ENCODE results near the gene RAET1E.
"Not testable (repeated sequence)": the region's sequence is repeated elsewhere in the genome, so short reads cannot be mapped to it uniquely, and the experiment has no call there.

Gene RAET1E

DNA sequence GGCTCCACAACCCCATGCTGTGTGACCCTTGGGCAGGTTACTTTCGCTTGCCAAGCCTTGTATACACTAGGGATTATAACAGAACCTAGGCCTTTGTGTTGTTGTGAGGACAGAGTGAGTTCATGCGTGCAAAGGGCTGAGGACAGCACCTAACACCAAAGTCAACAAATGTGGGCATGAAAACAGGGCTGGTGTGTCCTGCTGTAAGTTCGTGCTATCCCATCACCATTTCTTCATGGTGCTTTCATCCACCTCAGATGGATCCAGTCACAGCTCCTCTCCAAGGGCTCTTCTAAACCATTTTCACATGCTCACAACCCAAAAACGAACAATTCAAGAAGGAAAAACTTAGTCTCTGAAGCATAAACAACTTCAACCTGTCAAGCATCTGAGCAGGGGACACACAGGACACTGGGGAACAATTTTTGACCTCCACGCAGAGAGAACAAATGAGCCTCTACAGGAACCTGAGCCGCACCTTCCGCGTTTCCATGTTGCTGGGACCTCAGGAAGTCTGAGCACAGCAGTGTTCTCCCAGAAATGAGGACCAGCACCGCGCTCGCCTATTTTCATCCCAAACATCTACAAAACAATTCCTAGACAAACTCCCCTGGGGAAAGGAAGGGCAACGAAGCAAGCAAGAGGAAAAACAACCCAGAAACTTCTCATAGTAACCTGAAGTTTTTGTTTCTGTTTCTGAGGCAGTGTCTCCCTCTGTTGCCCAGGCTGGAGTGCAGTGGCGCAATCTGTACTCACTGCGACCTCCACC lies 36.9 kb downstream of the RAET1E start:
- no peak for DNase-seq

DNA sequence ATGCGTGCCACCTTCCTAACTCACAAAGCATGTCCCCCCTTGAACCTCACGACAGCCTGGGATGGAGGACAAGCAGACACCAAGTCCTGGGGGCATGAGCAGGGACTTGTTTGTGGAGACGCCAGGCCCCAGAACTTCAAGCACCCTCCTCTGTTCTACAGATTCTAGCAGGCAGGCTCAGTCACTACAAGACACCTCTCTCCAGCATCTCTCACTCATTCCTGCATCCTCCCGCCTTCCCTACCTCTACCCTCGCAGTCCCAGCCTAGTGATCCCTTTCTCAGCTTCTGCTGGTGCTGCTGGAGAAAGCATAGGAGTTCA lies 37.4 kb downstream of the RAET1E start:
- no peak for DNase-seq

DNA sequence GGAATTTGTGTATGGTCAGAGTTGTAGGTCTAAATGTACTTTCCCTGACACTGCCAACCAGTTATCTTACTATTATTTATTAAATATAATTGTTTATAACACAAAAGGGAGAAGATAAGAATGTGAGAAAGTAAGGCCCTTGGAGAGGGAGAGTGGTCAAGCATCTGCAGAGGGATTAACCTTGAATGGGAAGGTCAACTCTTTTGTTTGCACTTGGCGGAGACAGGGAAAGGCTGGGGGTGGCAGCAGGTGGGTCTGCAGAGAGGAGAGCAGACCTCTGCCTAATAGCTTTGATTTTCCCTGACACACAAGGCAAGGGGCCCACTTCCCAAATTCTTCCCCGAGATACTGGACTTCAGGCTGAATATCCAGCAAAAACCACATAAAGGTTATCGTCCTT lies 38.0 kb downstream of the RAET1E start:
- DNase-seq: no peak

DNA sequence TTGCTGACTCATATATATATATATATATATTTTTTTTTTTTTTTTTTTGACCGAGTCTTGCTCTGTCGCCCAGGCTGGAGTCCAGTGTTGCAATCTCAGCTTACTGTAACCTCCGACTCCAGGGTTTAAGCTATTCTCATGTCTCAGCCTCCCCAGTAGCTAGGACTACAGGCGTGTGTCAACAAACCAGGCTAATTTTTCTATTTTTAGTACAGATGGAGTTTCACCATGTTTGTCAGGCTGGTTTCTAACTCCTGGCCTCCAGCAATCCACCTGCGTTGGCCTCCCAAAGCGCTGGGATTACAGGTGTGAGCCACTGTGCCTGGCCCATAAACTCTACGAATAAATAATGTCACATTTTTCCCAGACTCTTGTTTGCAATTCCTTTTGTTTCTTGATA lies 38.5 kb downstream of the RAET1E start:
- no peak for DNase-seq

DNA sequence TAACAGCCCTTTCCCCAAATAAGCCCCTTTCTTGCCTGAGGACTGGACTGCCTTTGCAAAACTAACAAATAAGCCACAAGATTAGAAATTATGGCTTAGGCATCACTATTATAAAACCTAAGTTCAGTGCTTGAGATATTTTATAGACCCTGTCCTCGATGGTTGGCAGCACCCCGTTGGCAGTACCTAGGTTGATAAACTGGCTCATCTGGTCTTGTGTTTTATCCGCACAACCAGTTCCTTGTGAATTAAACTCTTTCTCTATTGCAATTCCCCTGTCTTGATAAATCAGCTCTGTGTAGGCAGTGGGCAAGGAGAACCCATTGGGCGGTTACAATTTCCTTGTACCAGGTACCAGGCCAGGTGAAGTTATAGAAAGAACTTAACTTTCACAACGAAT lies 40.4 kb downstream of the RAET1E start:
- no peak for DNase-seq

DNA sequence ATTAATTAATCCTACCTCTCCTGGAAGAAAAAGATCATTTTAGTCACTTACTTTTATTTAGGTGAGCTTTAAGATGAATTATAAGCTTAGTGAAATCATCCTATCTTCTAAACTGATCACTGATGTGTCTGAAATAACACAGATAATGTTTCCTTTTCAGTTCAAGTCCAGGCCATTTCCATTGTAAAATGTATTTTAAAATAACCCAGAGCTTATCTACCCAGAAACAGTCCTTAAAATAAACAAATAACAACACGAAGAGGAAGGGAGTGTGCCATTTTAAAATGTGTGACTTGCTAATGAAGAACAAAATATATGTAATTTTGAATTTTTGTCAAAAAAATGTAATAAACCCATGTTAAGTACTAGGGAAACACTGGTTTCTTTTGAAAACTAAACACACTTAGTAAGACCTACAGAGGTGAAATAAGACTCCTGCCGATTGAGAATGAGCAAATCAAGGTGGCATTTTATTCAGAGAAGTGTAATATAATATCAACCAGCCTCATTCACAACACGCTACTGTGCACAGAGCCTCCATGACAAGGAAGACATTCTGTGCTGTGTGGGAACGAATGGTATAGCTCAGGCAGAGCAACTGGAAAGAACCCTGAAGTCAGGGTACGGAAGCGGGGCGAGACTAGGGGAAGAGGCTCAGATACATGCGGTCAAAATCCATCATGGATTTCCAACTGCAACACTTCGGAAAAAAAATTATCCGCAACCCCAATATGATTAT lies 41.5 kb downstream of the RAET1E start:
- no peak for DNase-seq

DNA sequence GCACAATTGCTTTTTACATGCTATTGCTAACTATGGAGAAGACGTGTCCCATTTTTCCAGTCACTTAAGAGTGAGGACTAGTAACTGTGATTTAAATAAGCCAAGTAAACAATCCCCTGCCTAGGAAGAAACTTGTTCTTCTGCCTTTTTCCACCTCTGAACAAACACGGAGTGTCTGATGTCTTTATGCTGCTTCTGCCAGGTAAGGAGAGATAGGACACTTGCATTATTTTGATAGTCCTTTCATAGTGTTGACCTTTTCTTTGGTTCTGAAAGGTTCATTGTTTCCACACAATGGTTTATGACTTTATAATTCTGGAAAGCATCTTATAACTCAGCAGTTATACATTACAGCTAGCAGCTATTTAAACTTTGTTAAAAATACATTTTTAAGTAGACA lies 42.2 kb downstream of the RAET1E start:
- DNase-seq: no peak

DNA sequence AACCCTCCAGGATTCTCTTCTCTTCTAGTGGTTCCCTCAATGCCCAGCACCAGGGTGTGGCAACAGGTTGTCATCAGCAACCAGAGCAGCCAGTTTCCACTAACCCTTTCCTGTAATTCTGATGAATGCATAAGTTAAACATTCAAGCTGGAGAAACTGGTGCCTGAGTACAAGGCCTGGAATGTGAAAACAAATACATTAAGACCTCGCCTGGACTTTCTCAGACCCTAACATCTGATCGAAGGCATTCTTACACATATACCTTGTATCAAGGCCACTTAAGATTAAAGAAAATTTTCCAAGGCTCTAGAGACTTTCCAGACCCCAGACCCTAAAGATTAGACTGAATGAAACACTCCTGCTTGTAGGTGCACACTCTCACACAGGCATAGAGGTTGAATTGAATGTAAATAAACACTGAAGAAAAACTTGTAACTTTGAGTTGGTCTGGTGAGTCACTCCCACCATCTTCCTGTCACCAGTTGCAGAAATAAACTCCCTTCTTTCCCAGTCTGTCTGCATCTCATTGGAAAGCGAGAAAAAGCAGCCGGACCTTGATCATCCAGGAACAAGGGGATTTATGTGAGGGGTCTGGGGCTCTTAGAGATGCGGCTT lies 42.8 kb downstream of the RAET1E start:
- no peak for DNase-seq

DNA sequence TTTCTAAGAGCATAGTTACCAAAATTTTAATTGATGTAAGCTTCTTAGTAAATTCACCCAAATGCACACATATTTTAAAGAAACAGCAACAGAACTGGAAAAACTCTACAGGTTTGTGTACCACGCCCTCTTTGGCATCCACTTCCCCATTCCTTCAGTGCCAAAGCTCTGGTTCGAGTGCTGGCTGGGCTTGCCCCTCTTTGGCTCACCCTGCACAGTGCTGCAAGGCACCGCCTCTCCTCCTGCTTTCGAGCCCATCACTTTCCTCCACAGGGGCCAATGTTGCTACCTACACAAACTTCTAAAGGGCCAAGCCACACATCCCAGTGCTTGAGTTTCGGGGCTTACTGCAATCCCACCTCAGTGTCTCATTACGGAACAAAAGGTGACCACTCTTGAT lies 43.4 kb downstream of the RAET1E start:
- no peak for DNase-seq

DNA sequence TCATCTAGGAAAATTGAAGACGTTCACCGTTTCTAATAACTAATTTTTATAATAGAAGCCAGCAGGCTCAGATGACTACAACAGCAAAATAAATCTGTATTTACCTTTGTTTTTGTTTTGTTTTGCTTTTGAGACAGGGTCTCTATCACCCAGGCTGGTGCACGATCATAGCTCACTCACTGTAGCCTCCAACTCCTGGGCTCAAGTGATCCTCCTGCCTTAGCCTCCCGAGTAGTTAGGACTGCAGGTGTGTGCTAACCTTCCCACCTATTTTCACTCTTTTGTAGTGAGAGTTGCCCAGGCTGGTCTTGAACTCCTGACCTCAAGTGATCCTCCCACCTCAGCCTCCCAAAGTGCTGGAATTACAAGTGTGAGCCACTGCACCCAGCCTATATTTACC lies 43.9 kb downstream of the RAET1E start:
- not testable (repeated sequence) for DNase-seq

DNA sequence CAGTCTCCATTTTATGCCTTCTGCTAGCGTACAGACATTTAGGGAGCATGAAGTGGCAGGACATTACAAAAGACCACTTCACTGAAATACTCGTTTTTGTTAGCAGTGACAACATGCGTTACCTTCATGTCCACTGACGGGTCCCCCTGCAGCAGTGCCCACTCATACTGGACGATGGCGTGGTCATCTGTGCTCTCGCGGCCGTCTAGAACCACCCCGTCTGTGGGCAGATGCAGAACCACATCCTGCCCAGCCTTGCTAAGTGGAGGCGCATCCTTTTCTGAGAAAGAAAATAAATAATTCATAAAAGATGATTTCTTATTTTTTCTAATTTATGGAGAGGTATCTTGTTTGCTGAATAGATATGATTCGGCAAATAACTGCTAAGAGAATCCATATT lies 45.0 kb downstream of the RAET1E start:
- DNase-seq: no peak

DNA sequence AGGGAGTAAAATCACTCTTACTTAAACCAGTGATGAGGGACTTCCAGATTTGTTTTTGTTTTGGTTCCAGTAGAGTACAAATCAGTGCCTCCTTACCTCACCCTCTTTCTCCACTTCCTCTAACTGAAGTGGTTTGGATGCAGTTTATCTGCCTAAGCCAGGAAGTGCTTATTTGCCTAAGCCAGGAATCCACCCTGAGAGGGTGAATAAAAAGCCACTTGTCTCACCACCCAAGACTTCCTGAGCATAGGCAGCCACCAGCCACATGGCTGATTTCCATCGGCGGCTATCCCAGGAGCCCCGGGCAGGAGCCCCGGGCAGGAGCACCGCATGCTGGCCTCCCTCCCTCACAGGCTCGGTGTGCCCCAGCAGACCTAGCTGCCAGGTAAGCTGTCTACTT lies 45.7 kb downstream of the RAET1E start:
- DNase-seq: peak; percentile 71 to 92

DNA sequence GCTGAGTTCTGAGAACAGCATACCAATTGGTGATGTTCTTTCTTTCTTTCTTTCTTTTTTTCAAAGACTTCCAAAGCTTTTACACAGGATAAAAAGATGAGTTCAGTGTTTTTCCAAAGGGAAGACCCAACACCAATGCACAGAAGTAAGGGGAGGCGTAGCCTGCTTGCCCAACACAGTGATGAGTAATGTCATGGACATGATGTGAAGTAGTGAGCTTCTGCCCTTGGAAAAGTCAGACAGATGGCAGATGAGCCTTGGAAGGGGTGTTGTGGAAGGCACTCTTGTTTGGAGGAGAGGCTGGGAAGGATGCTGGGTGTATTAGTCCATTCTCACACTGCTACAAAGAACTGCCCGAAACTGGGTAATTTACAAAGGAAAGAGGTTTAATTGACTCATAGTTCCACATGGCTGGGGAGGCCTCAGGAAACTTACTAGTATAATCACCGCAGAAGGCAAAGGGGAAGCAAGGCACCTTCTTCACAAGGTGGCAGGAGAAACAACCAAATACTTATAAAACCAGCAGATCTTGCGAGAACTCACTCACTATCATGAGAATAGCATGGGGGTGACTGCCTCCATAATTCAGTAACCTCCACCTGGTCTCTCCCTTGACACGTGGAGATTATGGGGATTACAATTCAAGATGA lies 46.3 kb downstream of the RAET1E start:
- no peak for DNase-seq

DNA sequence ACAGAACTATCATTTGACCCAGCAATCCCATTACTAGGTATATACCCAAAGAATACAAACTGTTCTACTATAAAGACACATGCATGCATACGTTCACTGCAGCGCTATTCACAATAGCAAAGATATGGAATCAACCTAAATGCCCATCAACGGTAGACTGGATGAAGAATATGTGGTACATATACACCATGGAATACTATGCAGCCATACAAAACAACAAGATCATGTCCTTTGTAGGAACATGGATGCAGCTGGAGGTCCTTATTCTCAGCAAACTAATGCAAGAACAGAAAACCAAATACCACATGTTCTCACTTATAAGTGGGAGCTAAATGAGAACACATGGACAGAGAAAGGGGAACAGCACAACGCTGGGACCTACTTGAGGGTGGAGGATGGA lies 49.6 kb downstream of the RAET1E start:
- not testable (repeated sequence) for DNase-seq
